ENCODE data around the gene MAS1L. TPM values are rescaled to one million over a fixed set of nuclear protein-coding genes. Genes with fewer than 3 reads are reported as not detected.

MAS1L gene
- total RNA-seq, 1 experiment from 2014 or later: not detected

GRCh38 chr6:29530671-29531310, 43.0 kb upstream of the MAS1L start:
- Histone ChIP-seq H2BK120ac (ENCODE audit: low read depth, low read length, poor library complexity, severe bottlenecking) (no peak overlapping the region), H3K23me2 (ENCODE audit: insufficient read length, low read depth, low read length, poor library complexity, severe bottlenecking) (no peaks in the 10 kb centered on the region), H3K79me1 (ENCODE audit: insufficient read depth, low read depth, low read length, poor library complexity, severe bottlenecking) (no peaks in the 10 kb centered on the region), H2BK5ac (ENCODE audit: insufficient read length, low read length) (no peak overlapping the region), H3K9ac (ENCODE audit: extremely low read depth, insufficient read length, low read length) (no peak overlapping the region), H2BK15ac (ENCODE audit: low read depth, low read length) (no peak overlapping the region), H4K5ac (ENCODE audit: insufficient read length, low read depth, low read length) (no peak overlapping the region), H2AFZ (ENCODE audit: low read length) (no peak overlapping the region), H3K4me1 (ENCODE audit: insufficient read depth, low read length) (0 out of 2 replicates have a peak, but pooled peaks cover 2% of the 10 kb centered on the region), H2AK5ac (ENCODE audit: insufficient read length, low read length) (no peak overlapping the region), H3K9me3 (ENCODE audit: control insufficient read depth, low read depth, low read length) (no peaks in the 10 kb centered on the region), H3K79me2 (ENCODE audit: insufficient read depth, low read length) (no peaks in the 10 kb centered on the region), H3K4ac (ENCODE audit: low read depth, low read length) (no peak overlapping the region), H2BK20ac (ENCODE audit: low read depth, low read length, poor library complexity, severe bottlenecking) (no peak overlapping the region), H4K91ac (ENCODE audit: insufficient read length, low read depth, low read length) (no peak overlapping the region), H3K23ac (ENCODE audit: insufficient read length, low read depth, low read length) (no peak overlapping the region), H3K14ac (ENCODE audit: insufficient read depth, low read length) (no peak overlapping the region), H4K20me1 (ENCODE audit: control insufficient read depth, insufficient read depth, insufficient read length) (no peaks in the 10 kb centered on the region), H3K27ac (ENCODE audit: insufficient read length, low read depth, low read length) (no peak overlapping the region), H3K4me2 (ENCODE audit: insufficient read depth, insufficient read length, low read length) (no peak overlapping the region), H2BK12ac (ENCODE audit: insufficient read length, low read depth, low read length) (no peak overlapping the region), H3K27me3 (ENCODE audit: insufficient read depth, low read length) (no peaks in the 10 kb centered on the region), H3T11ph (ENCODE audit: low read length) (no peak overlapping the region), H4K8ac (replicated peaks; ENCODE audit: insufficient read length, low read depth, low read length) (no peak overlapping the region), H3K18ac (ENCODE audit: insufficient read length, low read depth, low read length) (no peak overlapping the region), H3K56ac (ENCODE audit: insufficient read length, low read depth, low read length) (no peak overlapping the region)
- no peak for DNase-seq
- peaks cover 2% of the 10 kb centered on the region; the same call in 1 of the 2 replicates for H3K27me3 Mint-ChIP-seq (ENCODE audit: low read depth)
- no peak for TF ChIP-seq CTCF (conservative IDR thresholded peaks at IDR 0.05)
- H3K4me1 Mint-ChIP-seq: peaks cover 4% of the 10 kb centered on the region in 2 experiments
- H3K36me3 Mint-ChIP-seq (ENCODE audit: insufficient read depth in 1 of 3, low read depth in 3 of 3): peaks cover 0 to 2% (median 0%) of the 10 kb centered on the region in 3 experiments; a peak in 2 of 7 replicates
- H3K27ac Mint-ChIP-seq: peak overlapping the region in 1 of 3 experiments; percentile 18; a peak in 1 of 7 replicates
- no peak overlapping the region for H3K4me3 Mint-ChIP-seq
- no peaks in the 10 kb centered on the region; a peak in 1 of 5 replicates for H3K9me3 Mint-ChIP-seq
- no CpG with 5 or more reads among the region's 2 CpGs for WGBS (ENCODE audit: extremely low coverage, insufficient read length, low lambda C conversion rate)
